Measurements from ENCODE around the gene ACSF3. TPM values are rescaled to one million over a fixed set of nuclear protein-coding genes. Genes with fewer than 3 reads are reported as not detected.

The ACSF3 gene
- polyA plus RNA-seq, 1 donor from 2014 or later, result 20.8 TPM

GRCh38 chr16:89157778-89158177 lies 64.1 kb downstream of the ACSF3 start:
- Histone ChIP-seq H3K9me2 (ENCODE audit: insufficient read depth, low read length) (no peaks in the 10 kb centered on the region), H2AFZ (ENCODE audit: low read depth, low read length) (no peak overlapping the region), H3K4me3 (ENCODE audit: low read length) (no peak overlapping the region), H3K27ac (ENCODE audit: low read length) (no peak overlapping the region), H3K4me2 (ENCODE audit: low read length) (no peak overlapping the region), H3K9ac (ENCODE audit: low read length) (no peak overlapping the region), H3K36me3 (ENCODE audit: insufficient read depth, low read length) (no peaks in the 10 kb centered on the region), H4K20me1 (ENCODE audit: insufficient read depth) (no peaks in the 10 kb centered on the region), H3K9me3 (ENCODE audit: low read length) (no peaks in the 10 kb centered on the region), H3K79me2 (replicated peaks; ENCODE audit: insufficient read depth, low read length) (no peaks in the 10 kb centered on the region), H3F3A (ENCODE audit: insufficient read depth, low read length, poor library complexity, severe bottlenecking) (no peaks in the 10 kb centered on the region), H3K27me3 (ENCODE audit: insufficient read depth, low read depth, low read length) (no peaks in the 10 kb centered on the region)
- TF ChIP-seq MXI1 (conservative IDR thresholded peaks at IDR 0.05; ENCODE audit: poor library complexity, severe bottlenecking) (no peak), RAD21 (conservative IDR thresholded peaks at IDR 0.05) (no peak), POLR2AphosphoS5 (IDR thresholded peaks at IDR 0.05) (no peak), EP300 (conservative IDR thresholded peaks at IDR 0.05; ENCODE audit: poor library complexity, severe bottlenecking) (no peak)

- no peaks in the 10 kb centered on the region for H3F3A ChIP-seq (ENCODE audit: insufficient read depth, low read length, poor library complexity, severe bottlenecking)
- no peaks in the 10 kb centered on the region for H3K79me2 ChIP-seq (replicated peaks; ENCODE audit: insufficient read depth, low read length)
- H3K9me3 ChIP-seq (ENCODE audit: low read length), result no peaks in the 10 kb centered on the region
- H3K27me3 ChIP-seq (ENCODE audit: insufficient read depth, low read depth, low read length), result no peaks in the 10 kb centered on the region
- no peaks in the 10 kb centered on the region for H3K9me2 ChIP-seq (ENCODE audit: insufficient read depth, low read length)
- H3K36me3 ChIP-seq (ENCODE audit: insufficient read depth, low read length), result no peaks in the 10 kb centered on the region
- H3K9ac ChIP-seq (ENCODE audit: low read length), result no peak overlapping the region
- no peaks in the 10 kb centered on the region for H4K20me1 ChIP-seq (ENCODE audit: insufficient read depth)
- TF ChIP-seq EZH2 (IDR thresholded peaks at IDR 0.05; ENCODE audit: borderline replicate concordance, insufficient read depth, low read length, poor library complexity, severe bottlenecking), result no peak
- H2AFZ ChIP-seq (ENCODE audit: low read depth, low read length), result no peak overlapping the region
- no peak overlapping the region for H3K27ac ChIP-seq (ENCODE audit: low read length)
- no peak overlapping the region for H3K4me2 ChIP-seq (ENCODE audit: low read length)
- no peak overlapping the region for H3K4me3 ChIP-seq (ENCODE audit: low read length)
These were observed 65.6 kb downstream of the ACSF3 start for GRCh38 chr16:89159066-89159849.

- Histone ChIP-seq H3K36me3 (ENCODE audit: insufficient read depth, low read length) (no peaks in the 10 kb centered on the region), H3K4me2 (ENCODE audit: low read length) (no peak overlapping the region), H3K9ac (ENCODE audit: low read length) (no peak overlapping the region), H3K79me2 (replicated peaks; ENCODE audit: insufficient read depth, low read length) (no peaks in the 10 kb centered on the region), H3K27ac (ENCODE audit: low read length) (no peak overlapping the region), H3K27me3 (ENCODE audit: insufficient read depth, low read depth, low read length) (no peaks in the 10 kb centered on the region), H3K9me2 (ENCODE audit: insufficient read depth, low read length) (no peaks in the 10 kb centered on the region), H2AFZ (ENCODE audit: low read depth, low read length) (no peak overlapping the region), H3K9me3 (ENCODE audit: low read length) (no peaks in the 10 kb centered on the region), H3K4me3 (ENCODE audit: low read length) (no peak overlapping the region), H3F3A (ENCODE audit: insufficient read depth, low read length, poor library complexity, severe bottlenecking) (no peaks in the 10 kb centered on the region), H4K20me1 (ENCODE audit: insufficient read depth) (no peaks in the 10 kb centered on the region)
- TF ChIP-seq CTCF (IDR thresholded peaks at IDR 0.05; ENCODE audit: poor library complexity, severe bottlenecking) (no peak), SMC3 (conservative IDR thresholded peaks at IDR 0.05; ENCODE audit: poor library complexity) (no peak), TAF1 (IDR thresholded peaks at IDR 0.05; ENCODE audit: low read depth) (no peak), MXI1 (conservative IDR thresholded peaks at IDR 0.05; ENCODE audit: poor library complexity, severe bottlenecking) (no peak), POLR2AphosphoS5 (IDR thresholded peaks at IDR 0.05) (no peak), RAD21 (conservative IDR thresholded peaks at IDR 0.05) (no peak), REST (IDR thresholded peaks at IDR 0.05; ENCODE audit: borderline replicate concordance) (no peak), EZH2 (IDR thresholded peaks at IDR 0.05; ENCODE audit: borderline replicate concordance, insufficient read depth, low read length, poor library complexity, severe bottlenecking) (no peak), EP300 (conservative IDR thresholded peaks at IDR 0.05; ENCODE audit: poor library complexity, severe bottlenecking) (no peak)
These were observed 66.2 kb downstream of the ACSF3 start for GRCh38 chr16:89159850-89160354.

Data from neural cell (in vitro differentiated cells).